HepG2 (cell line): Measurements from ENCODE around the gene PAPPA. TPM values are rescaled to one million over a fixed set of nuclear protein-coding genes. Genes with fewer than 3 reads are reported as not detected.

Source experiments
- CBFB ChIP-seq: sonication (generic); formaldehyde crosslinking; IDR thresholded peaks from 2 replicates; pipeline ENCODE4 v1.4.0; 2020; ENCODE audit warnings: missing genetic modification reagents
- CREB3 ChIP-seq: sonication (generic); formaldehyde crosslinking; IDR thresholded peaks from 2 replicates; pipeline ENCODE4 v1.5.0; 2020; ENCODE audit warnings: missing genetic modification reagents
- FOSL1 ChIP-seq: sonication (generic); formaldehyde crosslinking; IDR thresholded peaks from 2 replicates; pipeline ENCODE4 v1.9.0; 2021; ENCODE audit warnings: missing genetic modification reagents, borderline replicate concordance
- GLMP ChIP-seq: sonication (generic); formaldehyde crosslinking; IDR thresholded peaks from 2 replicates; pipeline ENCODE4 v1.9.0; 2021; ENCODE audit warnings: missing genetic modification reagents, mild to moderate bottlenecking, borderline replicate concordance
- JUN ChIP-seq: sonication (generic); formaldehyde crosslinking; IDR thresholded peaks from 2 replicates; pipeline ENCODE4 v1.4.0; 2020; ENCODE audit warnings: mild to moderate bottlenecking, missing genetic modification reagents
- KDM2A ChIP-seq: sonication (generic); formaldehyde crosslinking; IDR thresholded peaks from 2 replicates; pipeline ENCODE4 v1.4.0; 2020; ENCODE audit warnings: low read depth, missing genetic modification reagents, borderline replicate concordance
- MAFF ChIP-seq: IDR thresholded peaks from 2 replicates; pipeline ENCODE4 v1.6.1; 2011; ENCODE audit warnings: low read depth, low read length, improper control_type of control experiment
- PRDM15 ChIP-seq: sonication (generic); formaldehyde crosslinking; IDR thresholded peaks from 2 replicates; pipeline ENCODE4 v1.4.0; 2020; ENCODE audit warnings: missing genetic modification reagents
- SRSF1 ChIP-seq: fragments of 200-400 bp; formaldehyde crosslinking; optimal IDR thresholded peaks from 2 replicates; pipeline ENCODE3; 2017; ENCODE audit warnings: mild to moderate bottlenecking, low read depth, low read length, moderate library complexity
- TIGD3 ChIP-seq: sonication (generic); formaldehyde crosslinking; IDR thresholded peaks from 2 replicates; pipeline ENCODE4 v1.5.1; 2020; ENCODE audit warnings: mild to moderate bottlenecking, missing genetic modification reagents, borderline replicate concordance
- ZFP62 ChIP-seq: sonication (generic); formaldehyde crosslinking; IDR thresholded peaks from 2 replicates; pipeline ENCODE4 v1.4.0; 2020; ENCODE audit warnings: missing genetic modification reagents
- ZMAT3 ChIP-seq: sonication (generic); formaldehyde crosslinking; conservative IDR thresholded peaks from 2 replicates; pipeline ENCODE4 v1.7.0; 2021; ENCODE audit warnings: missing genetic modification reagents
- ZNF335 ChIP-seq: sonication (generic); formaldehyde crosslinking; IDR thresholded peaks from 2 replicates; pipeline ENCODE4 v1.4.0; 2020; ENCODE audit warnings: missing genetic modification reagents
- ZNF550 ChIP-seq: sonication (generic); formaldehyde crosslinking; IDR thresholded peaks from 2 replicates; pipeline ENCODE4 v1.4.0; 2020; ENCODE audit warnings: mild to moderate bottlenecking, missing genetic modification reagents, borderline replicate concordance
- ZNF615 ChIP-seq: sonication (generic); formaldehyde crosslinking; IDR thresholded peaks from 2 replicates; pipeline ENCODE4 v1.5.0; 2020; ENCODE audit warnings: mild to moderate bottlenecking, missing genetic modification reagents, borderline replicate concordance
- ZNF687 ChIP-seq: sonication (generic); formaldehyde crosslinking; IDR thresholded peaks from 2 replicates; pipeline ENCODE4 v1.5.1; 2020; ENCODE audit warnings: mild to moderate bottlenecking, missing genetic modification reagents, moderate library complexity
- ZNF782 ChIP-seq: sonication (generic); formaldehyde crosslinking; IDR thresholded peaks from 2 replicates; pipeline ENCODE4 v1.4.0; 2020; ENCODE audit warnings: missing genetic modification reagents, mild to moderate bottlenecking, borderline replicate concordance
- ZNF839 ChIP-seq: sonication (generic); formaldehyde crosslinking; IDR thresholded peaks from 2 replicates; pipeline ENCODE4 v1.4.0; 2020; ENCODE audit warnings: missing genetic modification reagents, mild to moderate bottlenecking, borderline replicate concordance
- polyA plus RNA-seq, 8 experiments: library from polyadenylated mRNA; depleted of rRNA in 3 of 8; stranded (reverse) in 7 of 8; unstranded in 1 of 8; fragments of >200 nt; fragmentation: Illumina TruSeq in 4 of 8; extraction: Trizol in 4 of 8; gene quantifications; 2 replicates each; pipeline versions ENCODE4 v1.2.1 to v1.2.3, GENCODE V29; 2011 to 2016; ENCODE audit warnings: low read depth in 4 of 8, missing spikeins in 1 of 8, mixed read lengths in 1 of 8; ENCODE audit not compliant: insufficient read depth in 1 of 8
- total RNA-seq, 5 experiments: library from RNA; depleted of rRNA; stranded (reverse); fragments of >200 nt; fragmentation: Illumina TruSeq; extraction: Trizol; gene quantifications; 2 replicates each; pipeline ENCODE4 v1.2.3, GENCODE V29; 2016; ENCODE audit warnings: low read depth in 1 of 5

PAPPA gene
- total and polyA plus RNA-seq, 2 of the 13 experiments (the other 11 are each of a cell fraction or from before 2014, with no cell fraction given) = 0.09 to 0.11 TPM

- TF ChIP-seq ZNF687 (CRISPR knock-in tag) (no peak), ZNF335 (CRISPR knock-in tag) (no peak), CBFB (CRISPR knock-in tag) (no peak), ZNF550 (CRISPR knock-in tag) (no peak), FOSL1 (CRISPR knock-in tag) (peak; percentile 46; the same call in 1 of the 2 replicates), ZMAT3 (CRISPR knock-in tag) (no peak), TIGD3 (no peak), JUN (CRISPR knock-in tag) (0 out of 2 replicates have a peak, but pooled peaks have one; percentile 40), ZNF839 (CRISPR knock-in tag) (no peak), SRSF1 (no peak), GLMP (CRISPR knock-in tag) (no peak), MAFF (no peak), ZNF782 (no peak), PRDM15 (CRISPR knock-in tag) (no peak), KDM2A (no peak), CREB3 (CRISPR knock-in tag) (no peak), ZFP62 (CRISPR knock-in tag) (no peak), ZNF615 (CRISPR knock-in tag) (no peak)
These were observed 50.8 kb downstream of the PAPPA start (continued) for GRCh38 chr9:116204252-116204882.
